ENCODE data around the gene CDKN1A.

Gene CDKN1A

DNA sequence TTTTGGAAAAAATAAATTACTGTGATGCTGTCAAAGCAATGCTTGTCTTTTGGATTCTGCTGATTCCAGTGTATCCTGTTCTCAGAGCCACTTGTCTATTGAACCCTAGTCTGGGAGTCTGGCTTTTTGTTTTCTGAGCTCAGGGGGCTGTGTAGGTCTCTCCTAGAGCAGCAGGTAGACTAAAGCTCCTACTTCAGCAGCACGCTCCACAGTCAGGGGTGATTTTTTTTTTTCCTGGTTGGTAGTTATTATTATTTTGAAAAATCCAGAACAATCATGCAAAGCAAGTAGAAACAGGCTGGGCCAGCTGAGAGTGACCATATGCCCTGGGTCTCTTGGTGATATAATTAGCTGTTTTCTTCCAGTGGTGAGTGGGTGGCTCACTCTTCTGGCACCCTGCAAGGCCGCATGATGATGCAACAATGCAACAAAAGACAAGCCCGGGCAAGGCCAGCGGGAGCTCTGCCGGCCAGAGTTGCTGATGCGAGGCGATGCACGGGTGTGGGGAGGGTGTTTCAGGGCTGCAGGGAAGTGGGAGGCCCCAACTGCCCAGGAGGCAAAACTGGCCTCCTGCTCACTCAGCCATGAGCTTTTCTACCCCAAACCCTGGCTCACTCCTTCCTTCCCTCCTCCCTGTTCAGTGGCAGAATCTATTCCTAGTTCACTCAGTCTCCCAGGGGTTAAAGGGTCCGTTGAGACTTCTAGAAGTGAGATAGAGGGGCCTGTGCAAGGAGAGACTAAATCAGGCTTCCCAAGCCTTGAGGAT lies 11.5 kb upstream of the CDKN1A start (continued):
- TF ChIP-seq ZNF629 (tag by site-specific recombination; IDR thresholded peaks at IDR 0.05) (peak; percentile 82), KLF16 (tag by site-specific recombination; IDR thresholded peaks at IDR 0.05) (no peak), ZIC2 (tag by site-specific recombination; IDR thresholded peaks at IDR 0.05) (peak; percentile 98), ZBTB17 (tag by site-specific recombination; IDR thresholded peaks at IDR 0.05) (peak; percentile 93), ZBTB20 (tag by site-specific recombination; IDR thresholded peaks at IDR 0.05) (peak; percentile 70; the same call in 1 of the 2 replicates), ZXDB (tag by site-specific recombination; IDR thresholded peaks at IDR 0.05) (peak; percentile 53; the same call in 1 of the 2 replicates), GLIS2 (tag by site-specific recombination; IDR thresholded peaks at IDR 0.05) (peak; percentile 90), KLF10 (tag by site-specific recombination; IDR thresholded peaks at IDR 0.05) (no peak)
- TF ChIP-seq, protein P1, sequence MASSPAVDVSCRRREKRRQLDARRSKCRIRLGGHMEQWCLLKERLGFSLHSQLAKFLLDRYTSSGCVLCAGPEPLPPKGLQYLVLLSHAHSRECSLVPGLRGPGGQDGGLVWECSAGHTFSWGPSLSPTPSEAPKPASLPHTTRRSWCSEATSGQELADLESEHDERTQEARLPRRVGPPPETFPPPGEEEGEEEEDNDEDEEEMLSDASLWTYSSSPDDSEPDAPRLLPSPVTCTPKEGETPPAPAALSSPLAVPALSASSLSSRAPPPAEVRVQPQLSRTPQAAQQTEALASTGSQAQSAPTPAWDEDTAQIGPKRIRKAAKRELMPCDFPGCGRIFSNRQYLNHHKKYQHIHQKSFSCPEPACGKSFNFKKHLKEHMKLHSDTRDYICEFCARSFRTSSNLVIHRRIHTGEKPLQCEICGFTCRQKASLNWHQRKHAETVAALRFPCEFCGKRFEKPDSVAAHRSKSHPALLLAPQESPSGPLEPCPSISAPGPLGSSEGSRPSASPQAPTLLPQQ (tag by site-specific recombination; IDR thresholded peaks at IDR 0.05), result peak; percentile 88
- TF ChIP-seq, protein P2, sequence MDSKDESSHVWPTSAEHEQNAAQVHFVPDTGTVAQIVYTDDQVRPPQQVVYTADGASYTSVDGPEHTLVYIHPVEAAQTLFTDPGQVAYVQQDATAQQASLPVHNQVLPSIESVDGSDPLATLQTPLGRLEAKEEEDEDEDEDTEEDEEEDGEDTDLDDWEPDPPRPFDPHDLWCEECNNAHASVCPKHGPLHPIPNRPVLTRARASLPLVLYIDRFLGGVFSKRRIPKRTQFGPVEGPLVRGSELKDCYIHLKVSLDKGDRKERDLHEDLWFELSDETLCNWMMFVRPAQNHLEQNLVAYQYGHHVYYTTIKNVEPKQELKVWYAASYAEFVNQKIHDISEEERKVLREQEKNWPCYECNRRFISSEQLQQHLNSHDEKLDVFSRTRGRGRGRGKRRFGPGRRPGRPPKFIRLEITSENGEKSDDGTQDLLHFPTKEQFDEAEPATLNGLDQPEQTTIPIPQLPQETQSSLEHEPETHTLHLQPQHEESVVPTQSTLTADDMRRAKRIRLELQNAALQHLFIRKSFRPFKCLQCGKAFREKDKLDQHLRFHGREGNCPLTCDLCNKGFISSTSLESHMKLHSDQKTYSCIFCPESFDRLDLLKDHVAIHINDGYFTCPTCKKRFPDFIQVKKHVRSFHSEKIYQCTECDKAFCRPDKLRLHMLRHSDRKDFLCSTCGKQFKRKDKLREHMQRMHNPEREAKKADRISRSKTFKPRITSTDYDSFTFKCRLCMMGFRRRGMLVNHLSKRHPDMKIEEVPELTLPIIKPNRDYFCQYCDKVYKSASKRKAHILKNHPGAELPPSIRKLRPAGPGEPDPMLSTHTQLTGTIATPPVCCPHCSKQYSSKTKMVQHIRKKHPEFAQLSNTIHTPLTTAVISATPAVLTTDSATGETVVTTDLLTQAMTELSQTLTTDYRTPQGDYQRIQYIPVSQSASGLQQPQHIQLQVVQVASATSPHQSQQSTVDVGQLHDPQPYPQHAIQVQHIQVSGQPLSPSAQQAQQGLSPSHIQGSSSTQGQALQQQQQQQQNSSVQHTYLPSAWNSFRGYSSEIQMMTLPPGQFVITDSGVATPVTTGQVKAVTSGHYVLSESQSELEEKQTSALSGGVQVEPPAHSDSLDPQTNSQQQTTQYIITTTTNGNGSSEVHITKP (tag by site-specific recombination; IDR thresholded peaks at IDR 0.05), result peak; percentile 93

DNA sequence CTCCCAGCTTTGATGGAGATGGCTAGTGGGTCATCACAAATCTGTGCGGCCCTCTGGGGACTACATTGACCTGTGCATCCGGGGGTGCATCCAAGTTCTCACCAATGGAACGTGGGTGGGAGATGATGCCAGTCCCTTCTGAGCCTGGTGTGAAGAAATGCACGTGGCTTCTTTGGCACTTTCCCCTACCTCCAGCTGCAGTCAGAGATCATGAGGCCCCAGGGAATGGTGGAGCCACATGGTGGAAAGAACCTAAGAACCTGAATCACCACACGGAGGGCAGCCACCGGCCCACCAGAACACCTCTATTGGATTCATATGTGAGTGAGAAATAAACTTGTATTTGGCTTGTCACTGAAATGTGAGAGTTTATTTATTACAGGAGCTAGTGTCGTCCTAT lies 9.9 kb upstream of the CDKN1A start:
- Histone ChIP-seq H3K4me3 (ENCODE audit: low read depth, low read length) (no peak overlapping the region), H3K4me1 (ENCODE audit: control insufficient read depth, insufficient read depth, low read length) (peaks cover 15% of the 10 kb centered on the region), H3K27ac (ENCODE audit: extremely low read depth, low read depth, low read length) (no peak overlapping the region), H3K36me3 (ENCODE audit: control insufficient read depth in 2 of 2, insufficient read depth in 1 of 2, low read length in 2 of 2) (no peaks in the 10 kb centered on the region), H3K9me3 (ENCODE audit: control insufficient read depth, insufficient read depth, low read depth, low read length) (no peaks in the 10 kb centered on the region)
- no peak for TF ChIP-seq ZNF777 (tag by site-specific recombination; IDR thresholded peaks at IDR 0.05; ENCODE audit: borderline replicate concordance)
- TF ChIP-seq, protein P3, sequence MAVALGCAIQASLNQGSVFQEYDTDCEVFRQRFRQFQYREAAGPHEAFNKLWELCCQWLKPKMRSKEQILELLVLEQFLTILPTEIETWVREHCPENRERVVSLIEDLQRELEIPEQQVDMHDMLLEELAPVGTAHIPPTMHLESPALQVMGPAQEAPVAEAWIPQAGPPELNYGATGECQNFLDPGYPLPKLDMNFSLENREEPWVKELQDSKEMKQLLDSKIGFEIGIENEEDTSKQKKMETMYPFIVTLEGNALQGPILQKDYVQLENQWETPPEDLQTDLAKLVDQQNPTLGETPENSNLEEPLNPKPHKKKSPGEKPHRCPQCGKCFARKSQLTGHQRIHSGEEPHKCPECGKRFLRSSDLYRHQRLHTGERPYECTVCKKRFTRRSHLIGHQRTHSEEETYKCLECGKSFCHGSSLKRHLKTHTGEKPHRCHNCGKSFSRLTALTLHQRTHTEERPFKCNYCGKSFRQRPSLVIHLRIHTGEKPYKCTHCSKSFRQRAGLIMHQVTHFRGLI (tag by site-specific recombination; IDR thresholded peaks at IDR 0.05), result no peak
- POLR2A ChIA-PET, result interaction anchor here (8.8 kb wide), 1 partner anchor 10 kb away, joined by 143 read pairs; the partner anchor contains the start of gene CDKN1A
- CTCF ChIA-PET, result interaction anchor here (0.6 to 2.6 kb wide), 7 partner anchors 10 to 647 kb away, joined by 3 to 7 read pairs (median 5); partner anchors contain the start of gene CDKN1A

DNA sequence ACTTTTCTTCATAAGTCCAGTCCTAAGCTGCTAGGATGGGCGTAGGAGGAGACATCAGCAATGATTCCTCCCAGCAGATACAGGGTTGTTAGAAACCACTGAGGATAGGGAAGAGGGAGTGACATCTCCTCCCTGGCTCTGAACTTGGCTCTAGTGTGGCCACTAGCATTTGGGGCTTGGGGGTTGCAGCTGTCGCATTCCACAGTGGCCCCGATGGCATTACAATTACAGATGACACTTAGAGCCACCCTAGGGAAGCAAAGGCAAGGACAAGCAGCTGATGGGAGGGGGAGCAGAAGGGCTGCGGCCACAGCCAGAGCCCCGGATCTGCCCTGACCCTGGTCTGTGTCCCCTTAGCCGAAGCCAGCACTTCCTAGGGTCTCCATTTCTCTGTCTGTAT lies 9.5 kb upstream of the CDKN1A start:
- H3K4me3 ChIP-seq (ENCODE audit: low read depth, low read length), result no peak overlapping the region
- ChIA-PET CTCF (interaction anchor here (0.6 to 2.6 kb wide), 8 partner anchors 9 to 647 kb away, joined by 3 to 7 read pairs (median 4); partner anchors contain the start of gene CDKN1A), POLR2A (interaction anchor here (0.5 to 8.8 kb wide), 2 partner anchors 9 to 38 kb away, joined by 3 to 143 read pairs; partner anchors contain the start of gene CDKN1A)
- peaks cover 15% of the 10 kb centered on the region for H3K4me1 ChIP-seq (ENCODE audit: control insufficient read depth, insufficient read depth, low read length)
- H3K27ac ChIP-seq (ENCODE audit: extremely low read depth, low read depth, low read length), result no peak overlapping the region
- H3K9me3 ChIP-seq (ENCODE audit: control insufficient read depth, insufficient read depth, low read depth, low read length), result no peaks in the 10 kb centered on the region
- TF ChIP-seq MYNN (tag by site-specific recombination; IDR thresholded peaks at IDR 0.05; ENCODE audit: borderline replicate concordance), result no peak
- no peak for TF ChIP-seq ZNF791 (tag by site-specific recombination; IDR thresholded peaks at IDR 0.05)
- no peak for TF ChIP-seq ZNF155 (tag by site-specific recombination; IDR thresholded peaks at IDR 0.05)
- no peak for TF ChIP-seq ZIC2 (tag by site-specific recombination; IDR thresholded peaks at IDR 0.05)
- TF ChIP-seq ZEB2 (tag by site-specific recombination; IDR thresholded peaks at IDR 0.05), result no peak
- TF ChIP-seq, protein P4, sequence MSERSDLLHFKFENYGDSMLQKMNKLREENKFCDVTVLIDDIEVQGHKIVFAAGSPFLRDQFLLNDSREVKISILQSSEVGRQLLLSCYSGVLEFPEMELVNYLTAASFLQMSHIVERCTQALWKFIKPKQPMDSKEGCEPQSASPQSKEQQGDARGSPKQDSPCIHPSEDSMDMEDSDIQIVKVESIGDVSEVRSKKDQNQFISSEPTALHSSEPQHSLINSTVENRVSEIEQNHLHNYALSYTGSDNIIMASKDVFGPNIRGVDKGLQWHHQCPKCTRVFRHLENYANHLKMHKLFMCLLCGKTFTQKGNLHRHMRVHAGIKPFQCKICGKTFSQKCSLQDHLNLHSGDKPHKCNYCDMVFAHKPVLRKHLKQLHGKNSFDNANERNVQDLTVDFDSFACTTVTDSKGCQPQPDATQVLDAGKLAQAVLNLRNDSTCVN (tag by site-specific recombination; optimal IDR thresholded peaks at IDR 0.05), result no peak
- TF ChIP-seq ZNF214 (tag by site-specific recombination; IDR thresholded peaks at IDR 0.05; ENCODE audit: borderline replicate concordance), result no peak
- no peak for TF ChIP-seq ZNF175 (tag by site-specific recombination; IDR thresholded peaks at IDR 0.05)
- TF ChIP-seq, protein P5, sequence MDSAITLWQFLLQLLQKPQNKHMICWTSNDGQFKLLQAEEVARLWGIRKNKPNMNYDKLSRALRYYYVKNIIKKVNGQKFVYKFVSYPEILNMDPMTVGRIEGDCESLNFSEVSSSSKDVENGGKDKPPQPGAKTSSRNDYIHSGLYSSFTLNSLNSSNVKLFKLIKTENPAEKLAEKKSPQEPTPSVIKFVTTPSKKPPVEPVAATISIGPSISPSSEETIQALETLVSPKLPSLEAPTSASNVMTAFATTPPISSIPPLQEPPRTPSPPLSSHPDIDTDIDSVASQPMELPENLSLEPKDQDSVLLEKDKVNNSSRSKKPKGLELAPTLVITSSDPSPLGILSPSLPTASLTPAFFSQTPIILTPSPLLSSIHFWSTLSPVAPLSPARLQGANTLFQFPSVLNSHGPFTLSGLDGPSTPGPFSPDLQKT (IDR thresholded peaks at IDR 0.05; ENCODE audit: borderline replicate concordance, low read depth, low read length), result no peak
- no peak for TF ChIP-seq ZNF157 (tag by site-specific recombination; IDR thresholded peaks at IDR 0.05)
- TF ChIP-seq, protein P6, sequence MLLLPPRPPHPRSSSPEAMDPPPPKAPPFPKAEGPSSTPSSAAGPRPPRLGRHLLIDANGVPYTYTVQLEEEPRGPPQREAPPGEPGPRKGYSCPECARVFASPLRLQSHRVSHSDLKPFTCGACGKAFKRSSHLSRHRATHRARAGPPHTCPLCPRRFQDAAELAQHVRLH (tag by site-specific recombination; IDR thresholded peaks at IDR 0.05), result no peak
- TF ChIP-seq GLI2 (tag by site-specific recombination; IDR thresholded peaks at IDR 0.05; ENCODE audit: borderline replicate concordance, low read depth), result no peak
- H3K36me3 ChIP-seq (ENCODE audit: control insufficient read depth in 2 of 2, insufficient read depth in 1 of 2, low read length in 2 of 2), result no peaks in the 10 kb centered on the region
